Mucosa of descending colon (tissue), 3 donors: Measurements from ENCODE around the gene SNX32. TPM values are rescaled to one million over a fixed set of nuclear protein-coding genes. Genes with fewer than 3 reads are reported as not detected.

ENCODE experiments used
- ATAC-seq: fragments of 200-7000 bp; cut with Tn5 transposase; one replicate; pipeline ENCODE4 v1.9.1; 2020; ENCODE audit warnings: mild to moderate bottlenecking, moderate library complexity
- DNase-seq, 3 donors: peaks; one replicate each; pipeline ENCODE4 v3.0.0-alpha.2; 2020
- H3K36me3 ChIP-seq: fragments of 200-600 bp; one replicate; pipeline ENCODE4 v1.8.0; 2021; ENCODE audit warnings: low read depth, mild to moderate bottlenecking
- H3K4me1 ChIP-seq: fragments of 200-600 bp; one replicate; pipeline ENCODE4 v1.8.0; 2021; ENCODE audit warnings: low read depth, mild to moderate bottlenecking
- H3K4me3 ChIP-seq: fragments of 200-600 bp; one replicate; pipeline ENCODE4 v1.8.0; 2021; ENCODE audit warnings: mild to moderate bottlenecking
- H3K9me3 ChIP-seq: fragments of 200-600 bp; one replicate; pipeline ENCODE4 v1.8.0; 2021; ENCODE audit warnings: mild to moderate bottlenecking
- CTCF ChIP-seq: fragments of 200-600 bp; IDR thresholded peaks from one replicate; pipeline ENCODE4 v1.8.0; 2022; ENCODE audit warnings: antibody characterized with exemption, mild to moderate bottlenecking
- intact Hi-C, 2 donors: fragments of 100-400 bp; cut with DNase I in 1 of 2; cut with micrococcal nuclease in 1 of 2; formaldehyde crosslinking; loops; one replicate each; pipeline versions ENCODE4 v1.11.0 to v1.11.1; 2022; cut with DNase I, micrococcal nuclease
- total RNA-seq, 3 donors: library from RNA; stranded (reverse); fragmentation: NEBNext Ultra II Directional in 2 of 3; extraction: Animal tissue kit (Norgen Biotek cat#: 25700) in 2 of 3; gene quantifications; one replicate each; pipeline versions ENCODE4 v1.2.1 to v1.2.4, GENCODE V29; 2021 to 2023
- donor health status: DM: no; HTN: no; CAD: no; lungs with moderate emphysema.
- donor health status: DM: no; HTN: no; CAD: no.
- donor health status: DM: no; HTN: yes; CAD: no.

SNX32 gene
- total RNA-seq, 3 donors from 2014 or later = 1.1 to 9.4 (median 1.4) TPM

- Histone ChIP-seq H3K4me1 (peaks cover 15% of the 10 kb centered on the region), H3K9me3 (no peaks in the 10 kb centered on the region), H3K4me3 (no peak overlapping the region), H3K36me3 (peaks cover 8% of the 10 kb centered on the region)
- ATAC-seq (no peak), DNase-seq (peak in 2 of 3 donors; percentile 38 to 55)
- intact Hi-C loops = no loop called here
- TF ChIP-seq CTCF = no peak
Measured at GRCh38 chr11:65862191-65862735, 28.5 kb downstream of the SNX32 start.

- H3K4me1 ChIP-seq = peaks cover 15% of the 10 kb centered on the region
- ATAC-seq = no peak
- DNase-seq = peak in 2 of 3 donors; percentile 32 to 56
Measured at GRCh38 chr11:65862941-65863888, 29.5 kb downstream of the SNX32 start.

GRCh38 chr11:65863889-65864705 is 30.3 kb downstream of the SNX32 start:
- Histone ChIP-seq H3K36me3 (peaks cover 4% of the 10 kb centered on the region), H3K4me1 (peaks cover 15% of the 10 kb centered on the region), H3K9me3 (no peaks in the 10 kb centered on the region), H3K4me3 (no peak overlapping the region)
- no peak for ATAC-seq
- peak in 1 of 3 donors; percentile 52 for DNase-seq
- TF ChIP-seq CTCF = no peak
- intact Hi-C loops = no loop called here

More at GRCh38 chr11:65862941-65863888, 29.5 kb downstream of the SNX32 start:
- Histone ChIP-seq H3K9me3 (no peaks in the 10 kb centered on the region), H3K4me3 (no peak overlapping the region), H3K36me3 (peaks cover 5% of the 10 kb centered on the region)
- intact Hi-C loops = no loop called here
- no peak for TF ChIP-seq CTCF

GRCh38 chr11:65864706-65865471 is 31.1 kb downstream of the SNX32 start:
- ATAC-seq = no peak
- Histone ChIP-seq H3K36me3 (peaks cover 4% of the 10 kb centered on the region), H3K9me3 (no peaks in the 10 kb centered on the region), H3K4me3 (no peak overlapping the region), H3K4me1 (peaks cover 15% of the 10 kb centered on the region)
- peak in 2 of 3 donors; percentile 23 to 49 for DNase-seq
- intact Hi-C loops = no loop called here
- TF ChIP-seq CTCF = no peak
